ENCODE results near the gene TSEN2. TPM values are rescaled to one million over a fixed set of nuclear protein-coding genes. Genes with fewer than 3 reads are reported as not detected.
A peak's percentile ranks its signal among the peaks of the same experiment; 100 is the strongest.

The TSEN2 gene
- total RNA-seq, 1 experiment from 2014 or later = 26.8 TPM

DNA sequence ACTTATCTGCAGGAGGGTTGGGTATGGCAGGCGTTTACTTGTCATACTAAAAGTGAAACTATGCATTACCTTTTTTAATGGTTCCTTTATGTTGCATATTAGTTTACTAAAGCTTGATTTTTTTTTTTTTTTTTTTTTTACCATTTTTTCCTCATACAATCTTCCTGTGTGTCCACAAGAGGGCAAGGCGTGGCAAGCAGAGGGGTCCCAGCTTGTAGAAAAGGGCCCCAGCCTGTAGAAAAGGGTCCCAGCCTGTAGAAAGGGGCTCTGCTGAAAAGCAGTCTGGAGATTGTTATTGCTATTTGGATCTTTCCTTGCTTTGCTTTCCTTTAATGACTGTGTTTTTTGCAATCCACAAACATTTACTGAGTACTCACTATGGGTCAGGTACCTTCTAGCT is 94.5 kb downstream of the TSEN2 start:
- Histone ChIP-seq H3K9me2 (ENCODE audit: insufficient read depth) (no peaks in the 10 kb centered on the region), H3F3A (ENCODE audit: insufficient read depth, low read depth) (peaks cover 16% of the 10 kb centered on the region; the same call in 1 of the 2 replicates), H3K27ac (no peak overlapping the region), H3K4me2 (no peak overlapping the region), H4K20me1 (ENCODE audit: insufficient read depth) (peaks cover 13% of the 10 kb centered on the region), H3K79me2 (ENCODE audit: low read depth) (no peaks in the 10 kb centered on the region), H3K4me3 (no peak overlapping the region), H3K36me3 (ENCODE audit: low read depth) (peaks cover 27% of the 10 kb centered on the region), H3K4me1 (replicated peaks; ENCODE audit: insufficient read depth) (no peaks in the 10 kb centered on the region), H2AFZ (no peak overlapping the region), H3K27me3 (ENCODE audit: insufficient read depth, low read depth) (no peaks in the 10 kb centered on the region), H3K9me3 (ENCODE audit: insufficient read depth, low read depth) (no peaks in the 10 kb centered on the region)
- BruUV-seq (replicated peaks) = no TSS peak
- CTCF ChIA-PET = interaction anchor here (0.6 kb wide), 2 partner anchors 400 to 874 kb away, joined by 3 to 7 read pairs; no protein-coding TSS in a partner anchor
- no peak for TF ChIP-seq EZH2 (IDR thresholded peaks at IDR 0.05; ENCODE audit: low read depth)
- TF ChIP-seq, protein P1, sequence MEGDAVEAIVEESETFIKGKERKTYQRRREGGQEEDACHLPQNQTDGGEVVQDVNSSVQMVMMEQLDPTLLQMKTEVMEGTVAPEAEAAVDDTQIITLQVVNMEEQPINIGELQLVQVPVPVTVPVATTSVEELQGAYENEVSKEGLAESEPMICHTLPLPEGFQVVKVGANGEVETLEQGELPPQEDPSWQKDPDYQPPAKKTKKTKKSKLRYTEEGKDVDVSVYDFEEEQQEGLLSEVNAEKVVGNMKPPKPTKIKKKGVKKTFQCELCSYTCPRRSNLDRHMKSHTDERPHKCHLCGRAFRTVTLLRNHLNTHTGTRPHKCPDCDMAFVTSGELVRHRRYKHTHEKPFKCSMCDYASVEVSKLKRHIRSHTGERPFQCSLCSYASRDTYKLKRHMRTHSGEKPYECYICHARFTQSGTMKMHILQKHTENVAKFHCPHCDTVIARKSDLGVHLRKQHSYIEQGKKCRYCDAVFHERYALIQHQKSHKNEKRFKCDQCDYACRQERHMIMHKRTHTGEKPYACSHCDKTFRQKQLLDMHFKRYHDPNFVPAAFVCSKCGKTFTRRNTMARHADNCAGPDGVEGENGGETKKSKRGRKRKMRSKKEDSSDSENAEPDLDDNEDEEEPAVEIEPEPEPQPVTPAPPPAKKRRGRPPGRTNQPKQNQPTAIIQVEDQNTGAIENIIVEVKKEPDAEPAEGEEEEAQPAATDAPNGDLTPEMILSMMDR (conservative IDR thresholded peaks at IDR 0.05) = 0 out of 2 replicates have a peak, but pooled peaks have one; percentile 35
- POLR2A ChIA-PET (ENCODE audit: unreplicated experiment) = no interaction called here
- DNase-seq = no peak
- intact Hi-C loops (cut with micrococcal nuclease; ENCODE audit: unreplicated experiment) = no loop called here

DNA sequence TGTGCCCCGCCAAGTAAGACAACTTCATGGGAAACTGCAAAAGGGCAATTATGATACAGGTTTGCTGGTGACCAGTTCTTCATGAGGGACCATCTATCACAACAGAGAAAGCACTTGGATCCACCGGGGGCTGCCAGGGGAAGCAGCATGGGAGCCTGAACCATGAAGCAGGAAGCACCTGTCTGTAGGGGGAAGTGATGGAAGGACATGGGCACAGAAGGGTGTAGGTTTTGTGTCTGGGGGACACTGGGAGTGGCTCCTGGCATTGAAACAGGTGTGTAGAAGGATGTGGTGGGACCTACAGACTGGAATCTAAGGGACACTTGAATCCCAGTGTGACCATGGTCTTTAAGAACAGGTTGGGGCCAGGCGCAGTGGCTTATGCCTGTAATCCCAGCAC is 95.2 kb downstream of the TSEN2 start:
- peaks cover 16% of the 10 kb centered on the region; the same call in 1 of the 2 replicates for H3F3A ChIP-seq (ENCODE audit: insufficient read depth, low read depth)
- peaks cover 20% of the 10 kb centered on the region for H4K20me1 ChIP-seq (ENCODE audit: insufficient read depth)
- ChIA-PET POLR2A (ENCODE audit: unreplicated experiment) (no interaction called here), CTCF (no interaction called here)
- intact Hi-C loops (cut with micrococcal nuclease; ENCODE audit: unreplicated experiment) = no loop called here
- no peaks in the 10 kb centered on the region for H3K9me3 ChIP-seq (ENCODE audit: insufficient read depth, low read depth)
- TF ChIP-seq, protein P1 (conservative IDR thresholded peaks at IDR 0.05) = no peak
- no peak for TF ChIP-seq EZH2 (IDR thresholded peaks at IDR 0.05; ENCODE audit: low read depth)
- no peak overlapping the region for H3K4me2 ChIP-seq
- H3K79me2 ChIP-seq (ENCODE audit: low read depth) = no peaks in the 10 kb centered on the region
- no TSS peak for BruUV-seq (replicated peaks)
- no peak overlapping the region for H3K27ac ChIP-seq
- no peaks in the 10 kb centered on the region for H3K9me2 ChIP-seq (ENCODE audit: insufficient read depth)
- no peaks in the 10 kb centered on the region for H3K4me1 ChIP-seq (replicated peaks; ENCODE audit: insufficient read depth)
- no peak for DNase-seq
- no peaks in the 10 kb centered on the region for H3K27me3 ChIP-seq (ENCODE audit: insufficient read depth, low read depth)
- no peak overlapping the region for H2AFZ ChIP-seq
- no peak overlapping the region for H3K4me3 ChIP-seq
- H3K36me3 ChIP-seq (ENCODE audit: low read depth) = peaks cover 34% of the 10 kb centered on the region

DNA sequence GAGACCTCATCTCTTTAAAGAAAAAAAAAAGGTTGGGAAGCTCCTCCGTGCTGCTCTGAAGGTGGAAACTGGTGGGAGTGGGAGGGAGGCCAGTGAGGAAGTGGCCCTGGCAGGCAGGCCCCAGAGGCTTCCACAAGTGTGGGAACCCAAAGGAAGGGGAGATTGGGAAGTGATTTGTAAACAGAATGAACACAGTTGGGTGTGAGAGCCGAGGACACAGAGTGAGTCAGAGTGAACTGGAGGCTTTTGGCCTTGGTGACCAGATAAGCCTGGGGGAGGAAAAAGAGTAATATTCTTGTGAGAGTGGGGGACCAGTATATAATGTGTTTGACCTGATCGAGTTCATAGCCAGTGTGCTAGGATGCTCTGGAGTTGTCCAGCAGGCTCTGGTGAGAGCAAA is 95.6 kb downstream of the TSEN2 start:
- H3K27me3 ChIP-seq (ENCODE audit: insufficient read depth, low read depth) = no peaks in the 10 kb centered on the region
- no peak overlapping the region for H2AFZ ChIP-seq
- no peak for DNase-seq
- CTCF ChIA-PET = no interaction called here
- no TSS peak for BruUV-seq (replicated peaks)
- H3K4me1 ChIP-seq (replicated peaks; ENCODE audit: insufficient read depth) = no peaks in the 10 kb centered on the region
- POLR2A ChIA-PET (ENCODE audit: unreplicated experiment) = no interaction called here
- H3F3A ChIP-seq (ENCODE audit: insufficient read depth, low read depth) = peaks cover 21% of the 10 kb centered on the region; the same call in 1 of the 2 replicates
- H3K9me2 ChIP-seq (ENCODE audit: insufficient read depth) = no peaks in the 10 kb centered on the region
- H3K4me3 ChIP-seq = no peak overlapping the region
- intact Hi-C loops (cut with micrococcal nuclease; ENCODE audit: unreplicated experiment) = no loop called here
- H3K36me3 ChIP-seq (ENCODE audit: low read depth) = peaks cover 35% of the 10 kb centered on the region
- no peak overlapping the region for H3K4me2 ChIP-seq
- no peak for TF ChIP-seq EZH2 (IDR thresholded peaks at IDR 0.05; ENCODE audit: low read depth)
- TF ChIP-seq, protein P1 (conservative IDR thresholded peaks at IDR 0.05) = no peak
- no peak overlapping the region for H3K27ac ChIP-seq
- peaks cover 24% of the 10 kb centered on the region for H4K20me1 ChIP-seq (ENCODE audit: insufficient read depth)
- no peaks in the 10 kb centered on the region for H3K79me2 ChIP-seq (ENCODE audit: low read depth)
- no peaks in the 10 kb centered on the region for H3K9me3 ChIP-seq (ENCODE audit: insufficient read depth, low read depth)
